PC-9 (cell line): ENCODE results near the gene DRAM2. TPM values are rescaled to one million over a fixed set of nuclear protein-coding genes. Genes with fewer than 3 reads are reported as not detected.

Experiments
- BruUV-seq: library from RNA; stranded (reverse); fragments of 400-500 nt; replicated peaks from 2 replicates; lab custom pipeline; 2021; lab: Mats Ljungman, UMichigan
- CTCF ChIA-PET: fragments of 300-600 bp; sonication (Branson Sonifier 250); formaldehyde crosslinking; loops from one replicate; lab custom pipeline; 2022; ENCODE audit warnings: antibody characterized with exemption; lab: Charles Lee
- POLR2A ChIA-PET: fragments of 300-600 bp; sonication (Branson Sonifier 250); formaldehyde crosslinking; loops from one replicate; lab custom pipeline; 2022; ENCODE audit warnings: antibody characterized with exemption; ENCODE audit not compliant: unreplicated experiment; lab: Charles Lee
- DNase-seq, 2 experiments: peaks; one replicate each; pipeline versions ENCODE4 v3.0.0 to v3.0.0-alpha.2; 2015 to 2022; ENCODE audit warnings: mixed read lengths in 1 of 2
- H2AFZ ChIP-seq: fragments of 200-600 bp; sonication (generic); 2 replicates; pipeline ENCODE4 v1.8.1; 2017; ENCODE audit warnings: antibody characterized with exemption
- H3F3A ChIP-seq: fragments of 200-600 bp; sonication (generic); 2 replicates; pipeline ENCODE4 v1.8.1; 2017; ENCODE audit warnings: antibody characterized with exemption, mild to moderate bottlenecking, low read depth; ENCODE audit not compliant: insufficient read depth
- H3K27ac ChIP-seq: fragments of 200-600 bp; sonication (generic); 2 replicates; pipeline ENCODE4 v1.6.1; 2016; ENCODE audit warnings: mixed run types
- H3K27me3 ChIP-seq: fragments of 200-600 bp; sonication (generic); 2 replicates; pipeline ENCODE4 v1.6.1; 2016; ENCODE audit warnings: low read depth, mixed run types; ENCODE audit not compliant: insufficient read depth
- H3K36me3 ChIP-seq: fragments of 200-600 bp; sonication (generic); 2 replicates; pipeline ENCODE4 v1.6.1; 2016; ENCODE audit warnings: low read depth, mixed run types
- H3K4me1 ChIP-seq: fragments of 200-600 bp; sonication (generic); replicated peaks from 2 replicates; pipeline ENCODE4 v1.6.1; 2016; ENCODE audit warnings: mixed run types; ENCODE audit not compliant: insufficient read depth
- H3K4me2 ChIP-seq: fragments of 200-600 bp; sonication (generic); 2 replicates; pipeline ENCODE4 v1.6.1; 2017; ENCODE audit warnings: mixed run types
- H3K4me3 ChIP-seq: fragments of 200-600 bp; sonication (generic); 2 replicates; pipeline ENCODE4 v1.6.1; 2016; ENCODE audit warnings: mixed run types
- H3K79me2 ChIP-seq: fragments of 200-600 bp; sonication (generic); 2 replicates; pipeline ENCODE4 v1.6.1; 2017; ENCODE audit warnings: low read depth, mixed run types
- H3K9me2 ChIP-seq: fragments of 200-600 bp; sonication (generic); 2 replicates; pipeline ENCODE4 v1.8.1; 2017; ENCODE audit warnings: mild to moderate bottlenecking; ENCODE audit not compliant: insufficient read depth
- H3K9me3 ChIP-seq: fragments of 200-600 bp; sonication (generic); 2 replicates; pipeline ENCODE4 v1.8.1; 2016; ENCODE audit warnings: low read depth; ENCODE audit not compliant: insufficient read depth
- H4K20me1 ChIP-seq: fragments of 200-600 bp; sonication (generic); 2 replicates; pipeline ENCODE4 v1.8.1; 2017; ENCODE audit not compliant: insufficient read depth
- CTCF ChIP-seq: fragments of 200-600 bp; sonication (generic); conservative IDR thresholded peaks from 2 replicates; pipeline ENCODE4 v1.6.1; 2017; ENCODE audit warnings: mixed run types, antibody characterized with exemption, mild to moderate bottlenecking, moderate library complexity
- EZH2 ChIP-seq: fragments of 200-600 bp; sonication (generic); IDR thresholded peaks from 2 replicates; pipeline ENCODE4 v1.8.0; 2017; ENCODE audit warnings: antibody characterized with exemption, low read depth
- intact Hi-C: fragments of 100-400 bp; cut with micrococcal nuclease; formaldehyde crosslinking; loops from one replicate; pipeline ENCODE4 v1.10.0; 2022; ENCODE audit not compliant: unreplicated experiment
- total RNA-seq: library from RNA; stranded (reverse); gene quantifications from 2 replicates; pipeline ENCODE4 v1.2.3, GENCODE V29; 2021

Gene DRAM2
- total RNA-seq, 1 experiment from 2014 or later, result 37.9 TPM

GRCh38 chr1:111164151-111164550 lies 24.3 kb upstream of the DRAM2 start:
- Histone ChIP-seq H3K9me2 (no peaks in the 10 kb centered on the region), H3K27me3 (no peaks in the 10 kb centered on the region), H3K4me3 (no peak overlapping the region), H3K27ac (no peak overlapping the region), H4K20me1 (peaks cover 3% of the 10 kb centered on the region; the same call in 1 of the 2 replicates), H3K4me2 (no peak overlapping the region), H3K4me1 (no peaks in the 10 kb centered on the region), H2AFZ (no peak overlapping the region), H3K36me3 (peaks cover 45% of the 10 kb centered on the region), H3K79me2 (no peaks in the 10 kb centered on the region), H3K9me3 (no peaks in the 10 kb centered on the region), H3F3A (no peaks in the 10 kb centered on the region; the same call in 1 of the 2 replicates)
- CTCF ChIA-PET, result no interaction called here
- POLR2A ChIA-PET, result interaction anchor here (0.7 kb wide), 1 partner anchor 604 kb away, joined by 4 read pairs; no protein-coding TSS in a partner anchor
- BruUV-seq, result no TSS peak
- intact Hi-C loops, result no loop called here
- DNase-seq, result no peak
- TF ChIP-seq CTCF (no peak), EZH2 (no peak)

- H3K27ac ChIP-seq, result no peak overlapping the region
- peaks cover 5% of the 10 kb centered on the region; the same call in 1 of the 2 replicates for H4K20me1 ChIP-seq
- POLR2A ChIA-PET, result no interaction called here
- H3K4me3 ChIP-seq, result no peak overlapping the region
- no peaks in the 10 kb centered on the region for H3K4me1 ChIP-seq
- H3K36me3 ChIP-seq, result peaks cover 44% of the 10 kb centered on the region
- no TSS peak for BruUV-seq
- H3K27me3 ChIP-seq, result no peaks in the 10 kb centered on the region
- no peak for TF ChIP-seq CTCF
- no peak for TF ChIP-seq EZH2
- H3K9me3 ChIP-seq, result no peaks in the 10 kb centered on the region
- no peak overlapping the region for H3K4me2 ChIP-seq
- H3K9me2 ChIP-seq, result no peaks in the 10 kb centered on the region
- no peaks in the 10 kb centered on the region; the same call in 1 of the 2 replicates for H3F3A ChIP-seq
- intact Hi-C loops, result no loop called here
- no peak for DNase-seq
- no peaks in the 10 kb centered on the region for H3K79me2 ChIP-seq
- CTCF ChIA-PET, result no interaction called here
- no peak overlapping the region for H2AFZ ChIP-seq
Measured at GRCh38 chr1:111163363-111163762, 23.5 kb upstream of the DRAM2 start.

GRCh38 chr1:111162488-111162880 lies 22.6 kb upstream of the DRAM2 start:
- no peak overlapping the region for H2AFZ ChIP-seq

More at GRCh38 chr1:111162488-111162880, 22.6 kb upstream of the DRAM2 start:
- no TSS peak for BruUV-seq
- no peak overlapping the region for H3K4me3 ChIP-seq
- 0 out of 2 replicates have a peak, but pooled peaks cover 4% of the 10 kb centered on the region for H3K79me2 ChIP-seq
- CTCF ChIA-PET, result no interaction called here
- H3K36me3 ChIP-seq, result peaks cover 37% of the 10 kb centered on the region
- TF ChIP-seq CTCF, result no peak
- no peak for TF ChIP-seq EZH2
- no peaks in the 10 kb centered on the region for H3K9me3 ChIP-seq
- intact Hi-C loops, result no loop called here
- H3K9me2 ChIP-seq, result no peaks in the 10 kb centered on the region
- no peak overlapping the region for H3K27ac ChIP-seq
- H3K4me1 ChIP-seq, result no peaks in the 10 kb centered on the region
- H4K20me1 ChIP-seq, result peaks cover 5% of the 10 kb centered on the region; the same call in 1 of the 2 replicates
- no peaks in the 10 kb centered on the region; the same call in 1 of the 2 replicates for H3F3A ChIP-seq
- H3K4me2 ChIP-seq, result no peak overlapping the region
- no peaks in the 10 kb centered on the region for H3K27me3 ChIP-seq
- POLR2A ChIA-PET, result no interaction called here
- no peak for DNase-seq
